ENCODE measurements around the gene SLC12A7. TPM values are rescaled to one million over a fixed set of nuclear protein-coding genes. Genes with fewer than 3 reads are reported as not detected.

SLC12A7 gene
- total RNA-seq, 2 experiments from 2014 or later = 0.06 TPM; not detected in 1

DNA sequence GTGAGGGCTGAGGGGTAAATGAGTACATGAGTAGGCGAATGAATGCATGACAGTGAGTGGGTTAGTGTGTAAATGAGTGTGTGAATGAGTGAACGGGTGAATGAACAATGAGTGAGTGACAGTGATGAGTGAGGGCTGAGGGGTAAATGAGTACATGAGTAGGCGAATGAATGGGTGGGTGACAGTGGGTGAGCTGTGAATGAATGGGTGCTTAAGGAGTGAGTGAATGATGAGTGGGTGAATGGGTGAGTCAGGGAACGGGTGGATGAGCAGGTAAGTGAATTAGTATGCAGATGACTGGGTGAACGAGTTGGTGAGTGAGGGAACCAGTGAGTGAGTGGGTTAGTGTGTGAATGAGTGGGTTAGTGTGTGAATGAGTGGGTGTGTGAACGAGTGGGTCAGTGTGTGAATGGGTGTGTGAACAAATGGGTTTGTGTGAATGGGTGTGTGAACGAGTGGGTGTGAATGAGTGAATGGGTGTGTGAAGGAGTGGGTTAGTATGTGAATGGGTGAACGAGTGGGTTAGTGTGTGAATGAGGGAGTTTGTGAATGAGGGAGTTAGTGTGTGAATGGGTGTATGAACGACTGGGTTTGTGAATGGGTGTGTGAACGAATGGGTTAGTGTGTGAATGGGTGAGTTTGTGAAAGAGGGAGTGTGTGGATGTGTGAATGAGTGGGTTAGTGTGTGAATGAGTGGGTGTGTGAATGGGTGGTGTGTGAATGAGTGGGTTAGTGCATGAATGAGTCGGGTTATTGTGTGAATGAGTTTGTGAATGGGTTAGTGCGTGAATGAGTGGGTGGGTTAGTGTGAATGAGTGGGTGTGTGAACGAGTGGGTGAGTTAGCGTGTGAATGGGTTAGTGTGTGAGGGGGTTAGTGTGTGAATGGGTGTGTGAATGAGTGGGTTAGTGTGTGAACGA is 70.4 kb downstream of the SLC12A7 start:
- no peaks in the 10 kb centered on the region for H3K4me1 ChIP-seq (ENCODE audit: insufficient read depth, low read length, poor library complexity, severe bottlenecking)
- H2AFZ ChIP-seq (ENCODE audit: low read length) = no peak overlapping the region
- no peak overlapping the region for H3K4me2 ChIP-seq (ENCODE audit: low read length)
- no peaks in the 10 kb centered on the region for H3K36me3 ChIP-seq (ENCODE audit: insufficient read depth, low read length)
- H3K79me2 ChIP-seq (ENCODE audit: insufficient read depth, low read depth, low read length) = no peaks in the 10 kb centered on the region
- no peak for DNase-seq (ENCODE audit: low spot score)
- BruUV-seq (replicated peaks) = no TSS peak
- H3K4me3 ChIP-seq (ENCODE audit: low read depth, low read length, poor library complexity, severe bottlenecking) = no peak overlapping the region
- ChIA-PET CTCF (ENCODE audit: unreplicated experiment) (no interaction called here), POLR2A (no interaction called here)
- H3K9me2 ChIP-seq (ENCODE audit: insufficient read depth, low read length) = no peaks in the 10 kb centered on the region
- H3K27ac ChIP-seq (ENCODE audit: low read depth, low read length, poor library complexity, severe bottlenecking) = no peak overlapping the region
- intact Hi-C loops (cut with micrococcal nuclease; ENCODE audit: unreplicated experiment) = no loop called here
- no peaks in the 10 kb centered on the region for H3K9me3 ChIP-seq (ENCODE audit: low read length)
- no peaks in the 10 kb centered on the region for H4K20me1 ChIP-seq (ENCODE audit: insufficient read depth, low read length)
- TF ChIP-seq, protein P1, sequence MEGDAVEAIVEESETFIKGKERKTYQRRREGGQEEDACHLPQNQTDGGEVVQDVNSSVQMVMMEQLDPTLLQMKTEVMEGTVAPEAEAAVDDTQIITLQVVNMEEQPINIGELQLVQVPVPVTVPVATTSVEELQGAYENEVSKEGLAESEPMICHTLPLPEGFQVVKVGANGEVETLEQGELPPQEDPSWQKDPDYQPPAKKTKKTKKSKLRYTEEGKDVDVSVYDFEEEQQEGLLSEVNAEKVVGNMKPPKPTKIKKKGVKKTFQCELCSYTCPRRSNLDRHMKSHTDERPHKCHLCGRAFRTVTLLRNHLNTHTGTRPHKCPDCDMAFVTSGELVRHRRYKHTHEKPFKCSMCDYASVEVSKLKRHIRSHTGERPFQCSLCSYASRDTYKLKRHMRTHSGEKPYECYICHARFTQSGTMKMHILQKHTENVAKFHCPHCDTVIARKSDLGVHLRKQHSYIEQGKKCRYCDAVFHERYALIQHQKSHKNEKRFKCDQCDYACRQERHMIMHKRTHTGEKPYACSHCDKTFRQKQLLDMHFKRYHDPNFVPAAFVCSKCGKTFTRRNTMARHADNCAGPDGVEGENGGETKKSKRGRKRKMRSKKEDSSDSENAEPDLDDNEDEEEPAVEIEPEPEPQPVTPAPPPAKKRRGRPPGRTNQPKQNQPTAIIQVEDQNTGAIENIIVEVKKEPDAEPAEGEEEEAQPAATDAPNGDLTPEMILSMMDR (conservative IDR thresholded peaks at IDR 0.05; ENCODE audit: low read length) = no peak
- TF ChIP-seq EZH2phosphoT487 (IDR thresholded peaks at IDR 0.05; ENCODE audit: borderline replicate concordance, low read depth, low read length) = no peak

DNA sequence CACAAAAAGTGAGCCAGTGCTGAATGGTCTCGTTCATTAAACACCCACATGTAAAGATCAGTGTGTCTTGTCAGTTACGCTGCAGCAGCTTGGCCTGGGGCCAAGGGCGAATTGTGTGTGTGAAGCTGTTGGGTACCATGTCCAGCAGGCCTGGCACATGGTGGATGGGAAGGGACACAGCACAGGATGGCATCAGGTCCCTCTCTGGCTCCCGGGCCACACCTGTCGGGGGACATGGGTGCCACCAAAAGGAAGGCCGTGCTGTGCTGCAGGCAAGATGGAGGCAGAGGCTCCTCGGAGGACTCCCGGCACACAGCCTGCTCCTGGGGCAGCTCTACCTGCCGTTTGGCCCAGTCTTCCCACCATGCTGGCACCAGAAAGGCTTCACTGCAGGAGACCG is 71.3 kb downstream of the SLC12A7 start:
- no peaks in the 10 kb centered on the region for H3K36me3 ChIP-seq (ENCODE audit: insufficient read depth, low read length)
- H3K9me3 ChIP-seq (ENCODE audit: low read length) = no peaks in the 10 kb centered on the region
- H3K27ac ChIP-seq (ENCODE audit: low read depth, low read length, poor library complexity, severe bottlenecking) = no peak overlapping the region
- ChIA-PET POLR2A (no interaction called here), CTCF (ENCODE audit: unreplicated experiment) (no interaction called here)
- BruUV-seq (replicated peaks) = no TSS peak
- H3K4me2 ChIP-seq (ENCODE audit: low read length) = no peak overlapping the region
- H3K79me2 ChIP-seq (ENCODE audit: insufficient read depth, low read depth, low read length) = no peaks in the 10 kb centered on the region
- no peaks in the 10 kb centered on the region for H3K9me2 ChIP-seq (ENCODE audit: insufficient read depth, low read length)
- no peaks in the 10 kb centered on the region for H3K4me1 ChIP-seq (ENCODE audit: insufficient read depth, low read length, poor library complexity, severe bottlenecking)
- no peak for DNase-seq (ENCODE audit: low spot score)
- TF ChIP-seq EZH2phosphoT487 (IDR thresholded peaks at IDR 0.05; ENCODE audit: borderline replicate concordance, low read depth, low read length) = no peak
- TF ChIP-seq, protein P1 (conservative IDR thresholded peaks at IDR 0.05; ENCODE audit: low read length) = no peak
- intact Hi-C loops (cut with micrococcal nuclease; ENCODE audit: unreplicated experiment) = no loop called here
- H3K4me3 ChIP-seq (ENCODE audit: low read depth, low read length, poor library complexity, severe bottlenecking) = no peak overlapping the region
- H4K20me1 ChIP-seq (ENCODE audit: insufficient read depth, low read length) = no peaks in the 10 kb centered on the region
- H2AFZ ChIP-seq (ENCODE audit: low read length) = no peak overlapping the region

DNA sequence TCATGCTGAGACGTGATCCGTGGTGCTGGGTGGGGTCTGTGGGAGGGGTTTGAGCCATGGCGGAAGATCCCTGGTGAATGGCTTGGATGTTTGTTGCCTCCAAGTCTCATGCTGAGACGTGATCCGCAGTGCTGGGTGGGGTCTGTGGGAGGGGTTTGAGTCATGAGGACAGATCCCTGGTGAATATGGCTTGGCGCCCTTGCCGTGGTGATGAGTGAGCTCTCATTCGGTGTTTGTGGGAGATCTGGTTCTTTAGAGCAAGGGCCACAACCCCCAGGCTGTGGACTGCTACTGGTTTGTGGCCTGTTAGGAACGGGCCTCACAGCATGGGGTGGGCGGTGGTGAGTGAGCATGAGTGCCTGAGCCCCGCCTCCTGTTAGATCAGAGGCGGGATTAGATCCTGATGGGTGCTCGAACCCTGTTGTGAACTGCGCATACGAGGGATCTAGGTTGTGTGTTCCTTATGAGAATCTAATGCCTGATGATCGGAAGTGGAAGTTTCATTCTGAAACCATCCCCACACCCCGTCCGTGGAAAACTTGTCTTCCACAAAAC is 72.1 kb downstream of the SLC12A7 start:
- TF ChIP-seq, protein P1 (conservative IDR thresholded peaks at IDR 0.05; ENCODE audit: low read length) = no peak
- TF ChIP-seq EZH2phosphoT487 (IDR thresholded peaks at IDR 0.05; ENCODE audit: borderline replicate concordance, low read depth, low read length) = no peak
- H3K36me3 ChIP-seq (ENCODE audit: insufficient read depth, low read length) = no peaks in the 10 kb centered on the region
- H3K4me2 ChIP-seq (ENCODE audit: low read length) = no peak overlapping the region
- H2AFZ ChIP-seq (ENCODE audit: low read length) = no peak overlapping the region
- no peaks in the 10 kb centered on the region for H4K20me1 ChIP-seq (ENCODE audit: insufficient read depth, low read length)
- CTCF ChIA-PET (ENCODE audit: unreplicated experiment) = no interaction called here
- H3K4me1 ChIP-seq (ENCODE audit: insufficient read depth, low read length, poor library complexity, severe bottlenecking) = no peaks in the 10 kb centered on the region
- H3K79me2 ChIP-seq (ENCODE audit: insufficient read depth, low read depth, low read length) = no peaks in the 10 kb centered on the region
- intact Hi-C loops (cut with micrococcal nuclease; ENCODE audit: unreplicated experiment) = no loop called here
- H3K27ac ChIP-seq (ENCODE audit: low read depth, low read length, poor library complexity, severe bottlenecking) = no peak overlapping the region
- POLR2A ChIA-PET = no interaction called here
- no peaks in the 10 kb centered on the region for H3K9me3 ChIP-seq (ENCODE audit: low read length)
- H3K4me3 ChIP-seq (ENCODE audit: low read depth, low read length, poor library complexity, severe bottlenecking) = no peak overlapping the region
- no TSS peak for BruUV-seq (replicated peaks)
- no peak for DNase-seq (ENCODE audit: low spot score)
- no peaks in the 10 kb centered on the region for H3K9me2 ChIP-seq (ENCODE audit: insufficient read depth, low read length)
